SK-N-MC (cell line): ENCODE results near the gene DCDC2B.
"Not testable (repeated sequence)": the region's sequence is repeated elsewhere in the genome, so short reads cannot be mapped to it uniquely, and the experiment has no call there.

Experiments
- EZH2 ChIP-seq: fragments of 200-600 bp; sonication (generic); IDR thresholded peaks from one replicate; pipeline ENCODE4 v1.6.1; 2017; ENCODE audit warnings: antibody characterized with exemption
- POLR2AphosphoS5 ChIP-seq: IDR thresholded peaks from 2 replicates; pipeline ENCODE4 v1.6.1; 2012; ENCODE audit warnings: mild to moderate bottlenecking, low read depth, low read length, borderline replicate concordance

GRCh38 chr1:32263236-32263593 lies 54.3 kb downstream of the DCDC2B start:
- not testable (repeated sequence) for TF ChIP-seq EZH2, POLR2AphosphoS5
